Esophagus mucosa (tissue), 1 donor: ENCODE data around the gene SEMA5A. TPM values are rescaled to one million over a fixed set of nuclear protein-coding genes. Genes with fewer than 3 reads are reported as not detected.
A peak's percentile ranks its signal among the peaks of the same experiment; 100 is the strongest.

Experiments
- ATAC-seq: fragments of 200-7000 bp; cut with Tn5 transposase; one replicate; pipeline ENCODE4 v1.9.1; 2020
- total RNA-seq: library from RNA; stranded (reverse); gene quantifications from one replicate; pipeline ENCODE4 v1.2.4, GENCODE V29; 2023
- donor health status: DM: yes; HTN: yes; CAD: no.

Gene SEMA5A
- total RNA-seq, 1 donor from 2014 or later = 5.5 TPM

DNA sequence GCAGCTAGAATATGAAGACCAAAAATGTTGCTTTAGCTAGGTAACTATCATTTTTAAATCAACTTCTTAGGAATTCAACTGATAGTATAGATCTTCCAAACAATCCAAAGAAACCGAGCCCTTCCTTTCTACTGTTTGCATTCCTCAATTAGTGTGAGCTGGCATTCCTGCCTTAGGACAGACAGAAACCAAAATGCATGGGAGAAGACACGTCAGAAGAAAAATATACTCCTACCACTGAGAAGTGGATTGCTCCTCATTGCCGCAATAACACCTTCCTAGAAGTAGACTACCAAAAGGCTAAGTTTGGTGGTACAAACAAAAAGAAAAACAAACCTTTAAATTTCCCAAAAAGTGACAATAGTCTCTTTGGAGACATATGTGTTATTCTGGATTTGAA is 440.0 kb downstream of the SEMA5A start:
- ATAC-seq = no peak

DNA sequence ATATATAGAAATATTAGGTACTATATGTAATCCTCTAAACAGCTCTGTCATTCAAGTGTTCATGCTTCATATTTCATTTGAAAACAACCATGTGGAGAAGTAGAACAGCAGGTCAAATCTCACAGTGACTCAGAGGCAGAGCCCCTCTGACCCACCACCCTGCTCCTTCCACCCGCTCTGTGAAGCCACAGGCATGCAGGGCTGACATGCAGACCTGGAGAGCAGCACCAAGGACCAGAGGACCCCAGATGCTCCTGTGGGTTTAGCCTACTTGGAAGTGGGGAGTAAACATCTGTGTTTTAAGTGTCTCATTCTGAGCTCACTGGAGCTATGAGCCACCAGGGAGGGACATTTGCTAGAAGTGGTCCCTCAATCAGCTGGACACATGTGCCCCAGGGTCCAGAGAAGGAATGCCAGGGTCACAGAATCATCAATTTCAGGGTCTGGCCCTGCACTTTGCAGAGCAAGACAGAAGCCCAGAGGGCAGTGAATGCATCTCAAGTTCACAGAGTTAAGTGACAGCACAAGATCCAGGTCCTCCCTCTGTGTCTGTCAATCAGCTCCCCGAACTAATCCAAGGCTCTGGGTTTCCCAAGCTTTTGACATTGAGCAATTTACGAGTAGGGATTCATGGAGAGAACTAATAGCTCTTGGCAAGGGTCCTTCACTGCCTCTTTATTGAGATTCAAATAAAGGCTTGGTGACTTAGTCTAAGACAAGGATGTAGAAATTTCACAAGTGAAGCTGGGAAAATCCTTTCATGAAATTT is 441.1 kb downstream of the SEMA5A start:
- ATAC-seq = no peak

DNA sequence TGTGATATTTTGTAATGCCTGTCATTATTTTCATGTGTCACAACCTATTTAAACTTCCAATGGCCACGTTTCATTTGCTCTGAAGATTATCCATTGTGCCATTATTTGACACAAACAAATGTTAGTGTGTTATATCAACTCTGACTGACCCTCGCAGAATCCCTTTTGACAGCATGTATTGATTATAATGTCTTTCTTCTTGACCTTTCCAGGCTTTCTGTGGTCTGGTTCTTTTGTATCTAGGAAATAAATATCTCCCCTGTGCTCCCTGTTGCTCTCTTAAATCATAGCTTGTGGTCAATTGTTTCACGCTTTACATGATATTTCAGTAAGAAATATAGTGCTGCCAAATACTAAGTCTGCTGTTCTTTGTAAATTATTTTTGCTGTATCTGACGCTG is 442.6 kb downstream of the SEMA5A start:
- ATAC-seq = no peak

DNA sequence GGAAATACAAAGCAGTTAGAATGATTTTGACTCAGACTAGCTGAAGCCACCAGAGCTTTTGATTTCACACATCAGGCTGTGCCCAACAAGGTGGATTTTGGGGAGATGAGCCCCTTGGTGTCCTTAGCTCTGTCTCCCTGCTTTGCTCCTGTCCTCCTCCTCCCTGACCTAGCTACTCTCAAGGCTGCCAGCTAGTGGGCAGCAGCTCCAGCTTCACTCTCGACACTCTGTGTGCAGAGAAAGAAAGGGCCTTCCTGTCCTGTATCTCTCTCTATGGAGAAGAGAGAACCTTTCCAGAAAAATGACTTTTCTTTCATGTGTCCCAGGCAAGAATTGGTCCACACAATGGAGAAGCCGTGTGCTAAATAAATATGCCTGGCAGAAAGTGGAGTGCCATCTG is 446.2 kb downstream of the SEMA5A start:
- no peak for ATAC-seq

- no peak for ATAC-seq
These were observed 446.9 kb downstream of the SEMA5A start for GRCh38 chr5:9098990-9099389.

DNA sequence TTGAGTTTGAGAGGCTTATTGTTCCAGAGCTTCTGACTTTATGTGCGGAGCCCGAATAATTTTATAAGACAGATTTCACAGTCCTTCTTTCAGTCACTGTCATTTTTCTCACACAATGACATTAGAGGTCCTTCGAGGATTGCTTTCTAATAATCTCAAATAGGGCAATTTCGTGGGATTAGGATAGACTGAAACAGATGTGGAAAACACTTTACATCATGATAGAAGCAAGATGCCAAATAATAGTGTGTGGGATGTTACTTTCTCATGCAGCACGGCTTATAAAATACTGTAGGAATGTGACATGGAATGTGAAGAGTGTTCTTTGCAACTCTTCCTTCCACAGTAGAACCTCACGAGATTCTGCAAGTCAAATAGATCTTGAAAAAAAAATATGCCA is 451.3 kb downstream of the SEMA5A start:
- no peak for ATAC-seq

DNA sequence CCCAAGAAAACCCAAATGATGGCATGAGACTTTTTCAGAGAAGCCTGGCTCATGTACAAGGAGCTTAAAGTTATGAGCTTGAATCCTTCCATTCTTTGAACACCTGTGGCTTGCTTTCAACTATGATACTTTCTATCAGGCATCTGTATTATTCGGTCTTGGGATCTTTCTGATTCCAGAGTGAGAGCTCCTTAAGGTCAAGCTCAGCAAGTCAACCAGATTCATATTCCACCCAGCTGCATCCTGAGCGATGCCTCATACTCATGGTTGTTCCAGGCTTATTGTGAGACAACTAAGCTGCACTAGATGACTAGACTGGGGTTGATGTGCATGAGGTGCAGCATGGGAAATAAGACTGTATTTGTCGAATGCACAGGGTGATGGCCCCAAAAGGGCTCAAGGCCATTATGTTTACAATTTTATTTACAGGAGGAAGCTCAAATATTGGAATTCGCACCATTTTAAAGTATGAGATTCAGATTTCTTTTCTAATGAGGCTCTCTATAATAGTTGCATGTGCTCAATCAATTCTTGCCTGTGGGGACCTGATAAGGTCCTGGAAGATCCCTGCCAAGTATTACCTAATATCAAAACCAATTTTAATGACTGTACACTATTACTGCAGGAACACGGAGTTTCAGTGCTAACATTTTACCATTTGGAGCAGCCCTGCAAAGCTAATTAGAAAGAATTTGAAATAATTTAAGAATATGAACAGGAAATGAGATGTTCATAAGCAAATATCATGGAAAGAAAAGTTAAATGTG is 453.8 kb downstream of the SEMA5A start:
- ATAC-seq = no peak

DNA sequence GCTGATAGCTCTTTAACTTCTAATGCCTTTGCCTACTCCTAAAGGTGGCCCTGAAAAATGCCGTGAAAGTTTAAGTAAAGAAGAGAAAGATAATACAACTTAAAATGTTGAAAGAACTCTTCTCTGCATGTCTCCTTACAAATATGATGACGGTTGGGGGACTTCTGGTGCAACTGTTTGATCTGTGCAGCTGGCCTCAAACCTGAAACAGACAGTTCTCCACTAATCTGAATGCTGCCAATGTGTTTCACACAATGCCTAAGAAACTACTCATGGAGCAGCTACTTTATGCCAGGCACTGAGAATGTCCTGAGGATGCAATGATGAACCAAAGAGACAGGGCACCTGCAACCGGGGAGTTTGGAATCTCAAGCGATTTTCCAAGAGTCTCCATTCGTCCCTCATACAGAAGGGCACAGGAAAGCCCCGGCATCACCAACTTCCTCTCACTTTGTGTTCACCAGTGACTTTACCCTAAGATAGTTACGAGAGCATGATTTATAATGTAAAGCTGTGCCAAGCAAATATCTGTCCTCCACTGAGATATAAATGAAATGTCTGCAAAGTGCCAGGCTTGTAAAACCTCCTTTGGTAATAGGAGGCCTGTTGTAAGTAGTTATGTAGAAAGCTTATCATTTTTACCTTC is 455.4 kb downstream of the SEMA5A start:
- no peak for ATAC-seq

GRCh38 chr5:9089893-9090292 is 456.0 kb downstream of the SEMA5A start:
- ATAC-seq = no peak

DNA sequence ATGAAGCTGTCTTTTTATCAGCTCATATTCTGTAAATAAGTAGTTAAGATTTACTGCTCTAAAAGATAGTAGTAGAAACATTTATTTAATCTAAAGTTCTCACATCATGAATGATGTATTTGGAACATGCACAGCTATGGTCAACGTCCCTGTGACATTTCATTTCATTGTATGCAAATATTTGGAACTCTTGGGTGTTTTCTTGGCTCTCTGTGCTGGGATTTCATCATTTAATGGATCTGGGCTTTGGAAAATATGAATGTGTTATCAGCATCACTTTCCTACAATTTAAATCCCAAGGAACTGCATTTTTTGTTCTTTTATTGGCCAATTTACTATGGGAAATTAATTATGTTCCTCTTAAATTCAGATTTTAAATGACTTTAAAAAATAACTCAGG is 462.9 kb downstream of the SEMA5A start:
- no peak for ATAC-seq

- ATAC-seq = no peak
These were observed 473.2 kb downstream of the SEMA5A start for GRCh38 chr5:9072701-9073100.

- ATAC-seq = no peak
These were observed 474.4 kb downstream of the SEMA5A start for GRCh38 chr5:9071524-9071923.

DNA sequence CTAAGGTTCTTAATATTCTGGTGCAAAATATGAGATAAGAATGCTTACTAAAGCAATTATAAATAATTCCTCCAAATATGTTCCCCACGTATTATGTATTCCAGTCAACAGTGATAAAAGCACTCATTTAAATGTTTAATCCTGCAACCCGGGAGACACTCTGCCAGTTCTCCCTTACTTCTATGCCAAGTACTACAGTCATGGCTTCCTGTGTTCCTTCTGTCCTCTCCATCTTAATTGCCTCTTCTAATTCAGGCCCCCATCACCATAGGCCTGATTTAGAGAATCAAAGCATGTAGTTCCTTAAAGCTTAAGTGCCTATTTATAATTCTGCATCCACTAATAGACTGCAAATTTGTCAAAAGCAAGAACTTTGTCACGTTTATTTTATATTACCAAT is 474.8 kb downstream of the SEMA5A start:
- ATAC-seq = no peak

- ATAC-seq = no peak
These were observed 476.2 kb downstream of the SEMA5A start for GRCh38 chr5:9069650-9070049.

GRCh38 chr5:9067154-9067553 is 478.7 kb downstream of the SEMA5A start:
- ATAC-seq = no peak

DNA sequence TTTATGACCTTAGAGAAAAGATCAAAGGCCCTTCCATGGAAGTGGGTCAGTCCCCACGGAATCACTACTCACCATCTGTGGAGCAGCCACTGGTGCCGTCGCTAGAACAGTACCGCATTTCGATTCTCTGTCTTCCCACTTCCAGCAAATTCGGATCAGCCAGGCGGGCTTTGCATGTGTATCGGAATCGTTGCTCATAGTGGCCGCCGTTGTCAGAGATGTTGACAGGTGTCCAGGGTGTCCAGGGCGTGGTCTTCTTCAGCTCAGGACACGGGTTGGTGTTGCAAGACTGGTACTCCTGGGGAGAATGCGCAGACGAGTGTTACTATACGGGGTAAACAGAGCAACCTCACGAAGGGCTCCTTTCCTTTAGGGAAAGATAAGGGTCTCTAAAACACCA is 479.5 kb downstream of the SEMA5A start:
- no peak for ATAC-seq

GRCh38 chr5:9063615-9064245 is 482.1 kb downstream of the SEMA5A start:
- no peak for ATAC-seq

GRCh38 chr5:9062873-9063272 is 483.0 kb downstream of the SEMA5A start:
- no peak for ATAC-seq

- ATAC-seq = peak; percentile 99
These were observed 485.8 kb downstream of the SEMA5A start for GRCh38 chr5:9059920-9060691.

DNA sequence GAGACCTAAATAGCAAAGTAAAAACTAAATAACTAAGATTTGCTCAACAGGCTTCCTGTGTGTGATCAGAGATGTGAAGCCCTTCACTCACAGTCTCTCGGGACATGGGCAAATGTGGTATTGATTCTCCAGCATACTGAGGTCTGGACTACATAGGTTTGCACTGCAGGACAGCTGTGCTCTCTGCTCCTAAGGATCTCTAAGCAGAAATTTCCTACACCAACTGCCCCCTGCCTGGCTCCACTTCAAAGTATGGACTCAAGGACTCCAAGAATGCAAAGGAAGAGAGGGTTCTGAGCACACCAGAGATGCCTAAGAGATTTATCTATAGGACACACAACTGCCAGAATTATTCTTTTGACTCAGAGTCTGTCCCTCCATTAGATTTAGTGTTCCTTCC is 487.2 kb downstream of the SEMA5A start:
- ATAC-seq = no peak

DNA sequence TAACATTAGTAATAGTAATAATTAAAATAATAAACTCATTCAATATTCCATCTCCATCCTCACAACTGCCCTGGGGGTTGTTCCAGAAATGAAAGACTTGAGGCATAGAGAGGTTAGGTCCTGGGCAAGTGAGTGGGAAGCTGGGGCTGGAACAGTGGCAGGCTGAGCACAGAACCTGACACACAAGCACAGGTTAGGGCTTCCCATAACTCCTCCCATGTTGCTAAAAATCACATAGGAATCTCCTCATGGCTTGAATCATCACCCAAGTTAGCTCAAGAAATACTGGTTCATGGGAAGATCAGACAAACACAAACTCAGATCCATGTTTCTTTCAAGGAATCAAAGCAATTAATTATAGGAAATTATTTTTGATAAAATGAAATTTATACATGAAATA is 487.7 kb downstream of the SEMA5A start:
- ATAC-seq = peak; percentile 46

DNA sequence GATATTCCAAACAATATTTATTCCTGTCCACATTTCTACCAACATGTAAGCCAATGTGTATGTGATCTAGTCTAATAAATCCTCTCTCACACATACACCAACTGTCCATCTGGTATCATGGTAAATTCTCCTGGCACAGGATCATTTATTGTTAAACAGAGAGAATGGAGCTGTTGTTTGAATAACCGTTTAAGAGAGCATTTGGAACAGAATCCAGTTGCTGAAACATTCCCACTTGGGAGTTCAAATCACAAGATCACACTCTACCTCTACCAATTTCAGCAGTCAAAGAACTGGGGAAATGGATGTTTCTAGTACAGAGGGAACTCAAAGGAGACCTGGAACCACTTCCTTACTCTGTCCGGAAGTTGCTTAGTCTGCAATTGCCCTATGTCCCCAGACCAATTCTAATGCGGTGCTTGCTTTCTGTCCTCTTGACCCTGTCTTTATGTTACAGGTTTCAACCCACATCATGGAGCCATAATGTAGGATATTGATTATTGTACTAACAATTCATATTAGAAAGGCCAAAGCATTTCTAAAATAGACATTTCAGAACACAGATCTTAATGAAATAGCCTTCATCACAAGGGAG is 488.4 kb downstream of the SEMA5A start:
- no peak for ATAC-seq
